ENCODE data around the gene ATP2B2.

DNA sequence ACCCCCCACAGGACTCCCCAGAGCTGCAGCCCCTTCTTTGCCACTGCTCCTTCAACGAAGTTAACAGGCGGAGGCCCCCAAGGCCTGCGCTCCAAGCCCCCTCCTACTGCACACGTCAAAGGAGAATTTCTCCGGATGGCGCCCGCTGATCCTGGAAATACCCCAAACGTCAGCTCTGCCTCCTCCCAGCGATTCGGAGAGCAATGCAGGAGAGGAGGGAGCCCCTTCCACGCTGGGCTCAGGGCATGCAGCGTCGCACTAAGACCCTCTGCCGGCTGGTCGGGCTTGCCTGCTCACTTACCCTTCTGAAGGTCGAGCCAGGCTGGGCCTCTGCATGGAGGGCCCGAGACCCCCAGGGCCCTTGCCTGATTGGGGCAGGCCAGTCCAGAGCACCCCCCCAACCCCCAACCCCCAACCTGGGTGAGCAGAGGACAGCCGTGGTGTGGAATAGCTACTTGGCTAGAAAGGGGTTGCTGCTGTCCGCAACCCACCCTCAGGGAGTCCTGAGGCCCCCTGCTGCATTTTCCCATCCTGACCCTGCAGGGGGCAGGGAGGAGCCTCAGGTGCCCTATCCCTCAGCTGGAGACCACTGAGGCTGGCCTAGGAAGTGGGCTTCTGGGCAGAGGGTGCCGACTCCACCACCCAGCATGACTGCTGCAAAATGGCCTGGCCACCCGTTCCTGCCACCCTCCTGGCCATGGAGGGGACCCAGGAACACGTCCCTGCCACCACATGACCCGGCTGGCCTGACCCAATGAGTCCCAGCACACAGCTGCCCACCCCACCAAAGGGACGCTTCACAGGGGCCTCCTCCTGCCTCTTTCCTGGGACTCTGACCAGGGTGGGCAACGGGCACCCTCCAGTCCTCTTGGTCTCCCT, 976 bp downstream of the ATP2B2 start:
- no peak for TF ChIP-seq POLR2A (IDR thresholded peaks at IDR 0.05)
- TF ChIP-seq, protein P1, sequence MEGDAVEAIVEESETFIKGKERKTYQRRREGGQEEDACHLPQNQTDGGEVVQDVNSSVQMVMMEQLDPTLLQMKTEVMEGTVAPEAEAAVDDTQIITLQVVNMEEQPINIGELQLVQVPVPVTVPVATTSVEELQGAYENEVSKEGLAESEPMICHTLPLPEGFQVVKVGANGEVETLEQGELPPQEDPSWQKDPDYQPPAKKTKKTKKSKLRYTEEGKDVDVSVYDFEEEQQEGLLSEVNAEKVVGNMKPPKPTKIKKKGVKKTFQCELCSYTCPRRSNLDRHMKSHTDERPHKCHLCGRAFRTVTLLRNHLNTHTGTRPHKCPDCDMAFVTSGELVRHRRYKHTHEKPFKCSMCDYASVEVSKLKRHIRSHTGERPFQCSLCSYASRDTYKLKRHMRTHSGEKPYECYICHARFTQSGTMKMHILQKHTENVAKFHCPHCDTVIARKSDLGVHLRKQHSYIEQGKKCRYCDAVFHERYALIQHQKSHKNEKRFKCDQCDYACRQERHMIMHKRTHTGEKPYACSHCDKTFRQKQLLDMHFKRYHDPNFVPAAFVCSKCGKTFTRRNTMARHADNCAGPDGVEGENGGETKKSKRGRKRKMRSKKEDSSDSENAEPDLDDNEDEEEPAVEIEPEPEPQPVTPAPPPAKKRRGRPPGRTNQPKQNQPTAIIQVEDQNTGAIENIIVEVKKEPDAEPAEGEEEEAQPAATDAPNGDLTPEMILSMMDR (IDR thresholded peaks at IDR 0.05) = no peak

Data from thyroid gland (tissue), 4 donors.